Prostate gland (tissue), 2 donors: ENCODE measurements around the gene SEC63.

Experiments
- POLR2A ChIP-seq: fragments of 450-650 bp; IDR thresholded peaks from one replicate; pipeline ENCODE4 v1.6.1; 2016; ENCODE audit warnings: antibody characterized with exemption, mild to moderate bottlenecking
- POLR2AphosphoS5 ChIP-seq: sonication (generic); formaldehyde crosslinking; IDR thresholded peaks from one replicate; pipeline ENCODE4 v1.6.1; 2017; ENCODE audit warnings: antibody characterized with exemption
- TF ChIP-seq, protein P1 (sequence below), 4 experiments: fragments of 200-600 bp in 2 of 4; fragments of 450-650 bp in 2 of 4; sonication (generic) in 2 of 4; IDR thresholded peaks; 1 replicate in 3 of 4; 2 replicates in 1 of 4; pipeline ENCODE4 v1.5.1; 2016 to 2019; ENCODE audit warnings: antibody characterized with exemption in 4 of 4, mild to moderate bottlenecking in 2 of 4, moderate library complexity in 2 of 4

DNA sequence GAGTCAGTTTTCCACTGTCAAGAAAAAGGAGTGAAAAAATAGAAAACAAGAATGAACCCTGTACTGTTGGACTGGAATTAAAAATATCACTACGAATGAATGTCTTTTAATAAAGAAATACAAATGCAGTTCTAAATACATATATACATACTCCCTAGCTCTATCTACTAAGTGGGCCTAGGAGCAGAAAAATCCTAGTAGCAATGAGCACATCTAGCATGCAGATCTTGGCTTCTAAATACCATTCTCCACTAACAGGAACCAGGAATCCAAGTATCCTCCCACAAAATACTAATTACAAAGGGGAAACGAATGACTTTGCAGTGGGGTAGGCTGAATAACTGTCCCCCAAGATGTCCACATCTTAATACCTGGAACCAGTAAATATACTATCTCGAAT lies 25.4 kb downstream of the SEC63 start:
- TF ChIP-seq POLR2A (no peak), POLR2AphosphoS5 (no peak)
- TF ChIP-seq, protein P1, sequence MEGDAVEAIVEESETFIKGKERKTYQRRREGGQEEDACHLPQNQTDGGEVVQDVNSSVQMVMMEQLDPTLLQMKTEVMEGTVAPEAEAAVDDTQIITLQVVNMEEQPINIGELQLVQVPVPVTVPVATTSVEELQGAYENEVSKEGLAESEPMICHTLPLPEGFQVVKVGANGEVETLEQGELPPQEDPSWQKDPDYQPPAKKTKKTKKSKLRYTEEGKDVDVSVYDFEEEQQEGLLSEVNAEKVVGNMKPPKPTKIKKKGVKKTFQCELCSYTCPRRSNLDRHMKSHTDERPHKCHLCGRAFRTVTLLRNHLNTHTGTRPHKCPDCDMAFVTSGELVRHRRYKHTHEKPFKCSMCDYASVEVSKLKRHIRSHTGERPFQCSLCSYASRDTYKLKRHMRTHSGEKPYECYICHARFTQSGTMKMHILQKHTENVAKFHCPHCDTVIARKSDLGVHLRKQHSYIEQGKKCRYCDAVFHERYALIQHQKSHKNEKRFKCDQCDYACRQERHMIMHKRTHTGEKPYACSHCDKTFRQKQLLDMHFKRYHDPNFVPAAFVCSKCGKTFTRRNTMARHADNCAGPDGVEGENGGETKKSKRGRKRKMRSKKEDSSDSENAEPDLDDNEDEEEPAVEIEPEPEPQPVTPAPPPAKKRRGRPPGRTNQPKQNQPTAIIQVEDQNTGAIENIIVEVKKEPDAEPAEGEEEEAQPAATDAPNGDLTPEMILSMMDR (IDR thresholded peaks at IDR 0.05) = no peak
